NB4 (cell line): ENCODE data around the gene SERPINI1.

ENCODE experiments used
- POLR2A ChIP-seq: IDR thresholded peaks from 2 replicates; pipeline ENCODE4 v1.6.1; 2011; ENCODE audit warnings: mild to moderate bottlenecking; ENCODE audit not compliant: insufficient read length; ENCODE audit errors: extremely low read depth
- TF ChIP-seq, protein P1 (sequence below): IDR thresholded peaks from one replicate; pipeline ENCODE4 v1.5.1; 2012; ENCODE audit warnings: low read depth, low read length

DNA sequence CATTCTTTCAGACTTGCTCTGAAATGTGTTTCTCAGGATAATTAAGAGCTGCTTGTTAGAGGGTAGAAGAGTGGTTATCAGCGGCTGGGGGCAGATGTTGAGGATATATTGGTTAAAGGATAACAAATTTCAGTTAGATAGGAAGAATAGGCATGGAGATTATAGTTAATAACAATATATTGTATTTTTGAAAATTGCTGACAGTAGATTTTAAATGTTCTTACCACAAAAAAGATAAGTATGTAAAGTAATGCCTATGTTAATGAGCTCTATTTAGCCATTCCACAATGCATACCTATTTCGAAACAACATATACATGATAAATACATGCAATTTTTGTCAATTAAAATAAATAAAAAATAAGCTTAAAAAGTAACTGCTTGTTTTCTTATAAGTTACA lies 123.3 kb downstream of the SERPINI1 start:
- TF ChIP-seq, protein P1, sequence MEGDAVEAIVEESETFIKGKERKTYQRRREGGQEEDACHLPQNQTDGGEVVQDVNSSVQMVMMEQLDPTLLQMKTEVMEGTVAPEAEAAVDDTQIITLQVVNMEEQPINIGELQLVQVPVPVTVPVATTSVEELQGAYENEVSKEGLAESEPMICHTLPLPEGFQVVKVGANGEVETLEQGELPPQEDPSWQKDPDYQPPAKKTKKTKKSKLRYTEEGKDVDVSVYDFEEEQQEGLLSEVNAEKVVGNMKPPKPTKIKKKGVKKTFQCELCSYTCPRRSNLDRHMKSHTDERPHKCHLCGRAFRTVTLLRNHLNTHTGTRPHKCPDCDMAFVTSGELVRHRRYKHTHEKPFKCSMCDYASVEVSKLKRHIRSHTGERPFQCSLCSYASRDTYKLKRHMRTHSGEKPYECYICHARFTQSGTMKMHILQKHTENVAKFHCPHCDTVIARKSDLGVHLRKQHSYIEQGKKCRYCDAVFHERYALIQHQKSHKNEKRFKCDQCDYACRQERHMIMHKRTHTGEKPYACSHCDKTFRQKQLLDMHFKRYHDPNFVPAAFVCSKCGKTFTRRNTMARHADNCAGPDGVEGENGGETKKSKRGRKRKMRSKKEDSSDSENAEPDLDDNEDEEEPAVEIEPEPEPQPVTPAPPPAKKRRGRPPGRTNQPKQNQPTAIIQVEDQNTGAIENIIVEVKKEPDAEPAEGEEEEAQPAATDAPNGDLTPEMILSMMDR: no peak
- TF ChIP-seq POLR2A: no peak
